ENCODE data around the gene CHRNB2.
"Not testable (repeated sequence)": the region's sequence is repeated elsewhere in the genome, so short reads cannot be mapped to it uniquely, and the experiment has no call there.

The CHRNB2 gene, protein sequence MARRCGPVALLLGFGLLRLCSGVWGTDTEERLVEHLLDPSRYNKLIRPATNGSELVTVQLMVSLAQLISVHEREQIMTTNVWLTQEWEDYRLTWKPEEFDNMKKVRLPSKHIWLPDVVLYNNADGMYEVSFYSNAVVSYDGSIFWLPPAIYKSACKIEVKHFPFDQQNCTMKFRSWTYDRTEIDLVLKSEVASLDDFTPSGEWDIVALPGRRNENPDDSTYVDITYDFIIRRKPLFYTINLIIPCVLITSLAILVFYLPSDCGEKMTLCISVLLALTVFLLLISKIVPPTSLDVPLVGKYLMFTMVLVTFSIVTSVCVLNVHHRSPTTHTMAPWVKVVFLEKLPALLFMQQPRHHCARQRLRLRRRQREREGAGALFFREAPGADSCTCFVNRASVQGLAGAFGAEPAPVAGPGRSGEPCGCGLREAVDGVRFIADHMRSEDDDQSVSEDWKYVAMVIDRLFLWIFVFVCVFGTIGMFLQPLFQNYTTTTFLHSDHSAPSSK
- total RNA-seq = 0.04 to 0.06 reads per million in 2 experiments

DNA sequence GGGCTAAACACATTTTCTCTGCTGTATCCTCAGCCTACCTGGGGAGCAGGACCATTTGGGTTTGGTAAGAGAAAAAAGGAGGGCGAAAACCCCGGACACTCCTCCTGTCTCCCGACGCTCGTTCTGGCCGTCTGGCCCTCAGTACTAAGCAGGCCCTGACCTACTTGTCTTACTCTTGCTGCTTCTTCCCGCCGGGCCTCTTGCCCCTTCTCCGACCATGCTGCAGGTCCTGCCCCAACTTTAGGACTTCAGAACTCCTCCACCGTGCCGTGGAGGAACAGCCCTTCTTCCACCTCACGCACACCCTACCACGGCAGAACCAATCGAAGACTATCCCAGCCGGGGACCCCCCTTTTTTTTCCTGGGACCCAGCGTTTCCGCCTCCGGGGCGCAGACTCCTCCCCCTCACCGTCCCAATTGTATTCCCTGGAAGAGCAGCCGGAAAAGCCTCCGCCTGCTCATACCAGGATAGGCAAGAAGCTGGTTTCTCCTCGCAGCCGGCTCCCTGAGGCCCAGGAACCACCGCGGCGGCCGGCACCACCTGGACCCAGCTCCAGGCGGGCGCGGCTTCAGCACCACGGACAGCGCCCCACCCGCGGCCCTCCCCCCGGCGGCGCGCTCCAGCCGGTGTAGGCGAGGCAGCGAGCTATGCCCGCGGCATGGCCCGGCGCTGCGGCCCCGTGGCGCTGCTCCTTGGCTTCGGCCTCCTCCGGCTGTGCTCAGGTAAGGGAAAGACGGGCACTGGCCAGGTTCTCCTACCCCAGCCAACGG lies at the start of gene CHRNB2:
Gene CHRNB2 (plus strand): TSS at position 393 of the 771 bp plus-strand sequence. CDS start 267 bp downstream, at position 660.
- peak; percentile 61 for DNase-seq (ENCODE audit: low read depth)

DNA sequence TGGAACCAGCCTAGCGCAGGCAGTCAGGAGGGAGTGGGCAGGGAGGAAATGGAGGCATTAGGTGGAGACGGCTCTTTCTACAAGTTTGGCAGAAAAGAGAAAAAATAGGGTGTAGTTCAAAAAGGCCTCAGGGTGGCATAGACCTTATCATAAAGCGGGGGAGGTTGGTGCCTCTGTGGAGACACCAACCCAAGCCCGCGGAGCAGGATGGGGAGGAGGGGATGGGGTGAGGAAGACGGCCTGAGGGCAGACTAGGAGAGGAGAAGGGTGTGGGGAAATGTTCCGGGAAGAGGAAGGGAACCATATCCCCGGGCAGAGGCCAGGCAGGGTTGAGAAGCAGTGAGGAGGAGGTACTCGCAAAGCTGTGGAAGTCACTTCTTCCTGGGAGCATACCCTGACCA lies 48.0 kb upstream of the CHRNB2 start:
- no peak for DNase-seq (ENCODE audit: low read depth)

DNA sequence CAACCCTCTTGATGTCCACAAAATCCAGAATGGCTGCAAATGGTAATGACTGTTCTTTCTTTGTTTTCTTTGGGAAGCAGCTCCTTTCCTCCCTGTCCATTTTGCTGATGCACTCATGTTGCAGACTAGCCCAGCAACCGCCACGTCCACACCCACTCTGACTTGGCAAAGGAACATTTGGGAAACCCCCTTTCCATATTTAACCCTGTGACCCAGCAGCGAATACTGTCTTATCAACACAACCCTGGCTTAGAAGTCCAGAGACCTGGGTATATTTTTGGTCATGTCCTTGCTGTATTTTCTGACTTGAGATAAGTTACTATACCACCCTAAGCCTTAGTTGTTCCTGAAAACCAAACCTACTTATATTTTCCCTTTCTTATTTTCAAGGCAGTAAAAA lies 47.2 kb upstream of the CHRNB2 start:
- no peak for DNase-seq (ENCODE audit: low read depth)

DNA sequence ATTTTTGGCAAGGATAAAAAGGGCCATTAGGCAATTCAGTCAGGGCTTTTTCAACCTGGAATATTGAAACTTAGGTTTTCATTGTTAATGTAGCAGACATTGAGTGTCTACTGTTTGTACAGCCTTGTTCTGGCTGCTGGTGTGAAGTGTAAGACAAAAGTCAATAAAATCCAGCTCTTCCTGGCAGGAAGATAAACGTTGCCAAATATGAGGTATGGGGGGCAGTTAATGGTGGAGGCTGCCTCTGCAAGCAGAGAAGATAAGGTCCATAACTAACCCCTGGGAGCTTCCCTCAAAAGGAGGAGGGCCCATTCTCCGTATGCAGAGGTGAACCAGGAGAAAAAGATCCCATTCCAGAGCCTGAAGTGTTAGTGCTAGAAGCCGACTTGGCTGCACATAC lies 45.9 kb upstream of the CHRNB2 start:
- no peak for DNase-seq (ENCODE audit: low read depth)

DNA sequence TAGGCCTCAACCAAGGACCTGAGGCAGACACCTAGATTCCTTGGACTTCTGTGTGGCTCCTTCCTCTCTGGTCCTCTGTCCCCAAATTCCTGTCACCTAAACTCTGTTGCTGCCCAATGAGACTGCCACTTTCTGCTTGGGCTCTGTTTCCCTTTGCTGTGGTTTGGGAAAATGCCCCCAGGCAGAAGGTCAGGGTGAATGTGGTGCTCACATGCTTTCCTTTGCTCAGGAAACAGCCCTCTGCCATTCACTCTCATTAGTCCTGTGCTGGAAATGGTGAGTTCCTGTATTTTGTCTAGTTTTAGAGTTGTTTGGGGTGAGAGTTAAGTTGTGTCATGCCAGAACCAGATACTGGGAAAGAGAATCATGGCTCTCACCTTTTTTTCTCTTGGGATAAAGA lies 42.7 kb upstream of the CHRNB2 start:
- no peak for DNase-seq (ENCODE audit: low read depth)

DNA sequence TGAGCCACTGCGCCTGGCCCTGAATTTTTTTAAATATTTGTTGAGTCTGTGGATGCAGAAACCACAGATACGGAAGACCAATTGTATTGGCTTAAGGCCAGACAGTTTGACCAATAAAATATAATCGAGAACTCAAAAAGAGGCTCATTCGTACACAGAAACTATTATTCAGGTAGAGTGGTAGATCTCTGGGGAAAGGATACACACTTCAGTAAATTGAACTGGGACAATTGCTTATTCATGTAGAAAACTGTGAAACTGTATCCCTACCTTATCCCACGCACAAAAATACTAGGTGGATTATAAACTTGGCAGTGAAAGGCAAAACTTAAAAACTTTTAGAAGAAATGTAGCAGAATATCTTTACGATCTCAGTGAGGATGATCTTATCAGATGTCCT lies 40.4 kb upstream of the CHRNB2 start:
- no peak for DNase-seq (ENCODE audit: low read depth)

DNA sequence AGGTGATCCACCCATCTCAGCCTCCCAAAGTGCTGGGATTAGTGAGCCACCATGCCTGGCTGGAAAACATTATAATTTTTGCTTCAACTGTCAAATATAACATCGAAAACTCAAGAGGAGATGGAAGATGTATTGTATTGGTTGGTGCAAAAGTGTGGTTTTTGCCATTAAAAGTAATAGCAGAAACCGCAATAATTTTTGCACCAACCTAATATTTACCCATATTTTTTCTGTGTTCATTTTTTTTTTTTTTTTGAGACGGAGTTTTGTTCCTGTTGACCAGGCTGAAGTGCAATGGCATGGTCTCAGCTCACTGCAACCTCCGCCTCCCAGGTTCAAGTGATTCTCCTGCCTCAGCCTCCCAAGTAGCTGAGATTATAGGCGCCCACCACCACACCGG lies 38.3 kb upstream of the CHRNB2 start:
- DNase-seq (ENCODE audit: low read depth) = no peak

DNA sequence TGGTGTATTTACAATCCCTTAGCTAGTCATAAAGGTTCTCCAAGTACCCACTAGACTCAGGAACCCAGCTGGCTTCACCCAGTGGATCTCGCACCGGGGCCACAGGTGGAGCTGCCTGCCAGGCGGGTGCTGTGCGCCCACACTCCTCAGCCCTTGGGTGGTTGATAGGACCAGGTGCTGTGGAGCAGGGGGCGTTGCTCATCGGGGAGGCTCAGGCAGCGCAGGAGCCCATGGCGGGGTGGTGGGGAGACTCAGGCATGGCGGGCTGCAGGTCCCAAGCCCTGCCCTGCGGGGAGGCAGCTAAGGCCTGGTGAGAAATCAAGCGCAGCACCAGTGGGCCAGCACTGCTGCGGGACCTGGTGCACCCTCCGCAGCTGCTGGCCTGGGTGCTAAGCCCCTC lies 35.6 kb upstream of the CHRNB2 start:
- not testable (repeated sequence) for DNase-seq (ENCODE audit: low read depth)

DNA sequence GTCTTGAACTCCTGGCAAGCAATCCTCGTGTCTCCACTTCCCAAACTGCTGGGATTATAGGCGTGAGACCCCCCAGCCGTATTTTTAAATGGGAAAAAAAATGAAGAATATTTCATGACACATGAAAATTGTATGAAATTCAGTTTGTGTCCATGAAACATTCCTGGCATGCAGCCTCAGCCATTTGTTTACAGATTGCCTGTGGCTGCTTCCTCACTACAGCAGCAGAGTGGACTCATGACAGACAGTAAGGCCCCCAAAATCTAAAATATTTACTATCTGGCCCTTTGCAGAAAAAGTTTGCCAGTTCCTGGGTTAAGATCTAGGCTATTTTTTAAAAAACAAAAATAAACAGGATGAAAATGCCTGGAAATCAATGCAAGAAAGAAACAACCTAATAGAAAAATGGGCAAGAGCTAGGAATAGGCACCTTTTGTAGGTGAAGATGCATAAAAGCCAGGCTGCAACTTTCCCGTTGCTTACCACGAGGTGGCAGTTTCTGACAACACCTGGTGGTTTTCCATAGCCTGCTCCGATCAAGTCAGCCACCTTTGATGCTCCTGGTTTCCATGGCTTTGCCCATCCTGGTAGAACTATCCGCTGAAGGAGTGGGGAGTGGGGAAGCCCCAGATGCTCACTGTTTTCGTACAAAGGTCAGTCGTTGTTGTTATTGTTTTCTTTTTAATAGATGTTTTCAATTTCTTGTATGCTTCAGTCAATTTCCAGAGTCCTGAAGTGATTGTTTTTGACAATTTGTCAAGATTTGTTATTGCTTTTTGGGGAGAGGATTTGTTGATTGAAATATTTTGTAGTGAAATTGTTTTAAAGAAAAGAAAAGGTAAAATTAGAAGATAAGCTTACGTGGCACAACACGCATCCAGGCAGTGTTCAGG lies 33.4 kb upstream of the CHRNB2 start:
- no peak for DNase-seq (ENCODE audit: low read depth)

DNA sequence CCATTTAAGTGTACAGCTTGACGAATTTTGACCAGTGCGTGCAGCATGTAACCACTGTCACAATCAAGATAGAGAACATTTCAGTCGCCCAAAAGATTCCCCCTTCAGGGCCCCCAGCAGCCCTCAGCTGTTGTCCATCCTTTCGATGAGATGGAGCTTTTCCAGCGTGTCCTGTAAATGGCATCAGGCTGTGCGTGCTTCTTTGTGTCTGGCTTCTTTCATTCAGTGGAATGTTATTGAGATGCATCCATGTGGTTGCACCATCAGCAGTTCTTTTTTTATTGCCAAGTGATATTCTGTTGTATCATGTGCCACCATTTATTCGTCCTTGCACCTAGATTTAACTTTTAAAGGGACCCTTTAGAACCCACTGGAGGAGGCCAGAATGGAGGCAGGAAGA lies 31.0 kb upstream of the CHRNB2 start:
- DNase-seq (ENCODE audit: low read depth) = no peak

DNA sequence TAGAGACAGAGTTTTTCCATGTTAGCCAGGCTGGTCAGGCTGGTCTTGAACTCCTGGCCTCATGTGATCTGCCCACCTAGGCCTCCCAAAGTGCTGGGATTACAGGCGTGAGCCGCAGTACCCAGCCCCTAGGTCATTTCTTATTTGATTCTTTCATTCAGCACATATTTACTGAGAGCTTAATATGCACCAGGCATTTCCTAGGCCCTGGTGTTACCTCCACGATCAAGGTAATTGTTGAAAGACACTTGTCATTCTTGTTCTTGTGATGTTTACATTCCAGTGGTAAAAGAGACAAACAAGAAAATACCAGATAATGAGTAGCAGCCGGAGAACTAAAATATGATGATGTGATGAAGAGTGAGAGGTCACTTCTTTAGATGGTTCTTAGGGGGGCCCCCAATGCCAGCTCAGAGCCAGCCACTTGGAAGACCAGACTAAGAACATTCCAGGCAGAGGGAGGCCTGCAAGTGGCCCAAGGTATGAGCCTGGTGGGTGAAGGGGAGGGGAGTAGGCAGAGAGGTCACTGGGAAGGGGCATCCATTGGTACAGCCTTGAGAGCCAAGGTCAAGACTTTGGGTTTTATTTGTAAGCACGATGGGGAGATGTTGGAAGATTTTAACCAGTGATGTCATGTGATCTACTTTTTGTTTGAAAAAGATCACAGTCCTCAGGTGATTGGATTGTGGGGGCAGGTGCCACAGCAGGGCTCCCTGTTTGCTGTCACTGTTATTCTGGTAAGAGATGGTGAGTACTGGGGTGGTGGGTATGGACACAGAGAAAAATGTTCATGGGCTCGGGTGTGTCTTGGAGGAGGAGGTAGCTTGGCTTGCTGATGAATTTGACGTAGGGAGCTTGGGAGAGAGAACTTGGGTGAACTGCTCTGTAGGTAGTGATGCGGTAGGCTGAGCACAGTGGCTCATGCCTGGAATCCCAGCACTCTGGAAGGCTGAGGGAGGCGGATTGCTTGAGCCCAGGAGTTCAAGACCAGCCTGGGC lies 27.8 kb upstream of the CHRNB2 start:
- no peak for DNase-seq (ENCODE audit: low read depth)

DNA sequence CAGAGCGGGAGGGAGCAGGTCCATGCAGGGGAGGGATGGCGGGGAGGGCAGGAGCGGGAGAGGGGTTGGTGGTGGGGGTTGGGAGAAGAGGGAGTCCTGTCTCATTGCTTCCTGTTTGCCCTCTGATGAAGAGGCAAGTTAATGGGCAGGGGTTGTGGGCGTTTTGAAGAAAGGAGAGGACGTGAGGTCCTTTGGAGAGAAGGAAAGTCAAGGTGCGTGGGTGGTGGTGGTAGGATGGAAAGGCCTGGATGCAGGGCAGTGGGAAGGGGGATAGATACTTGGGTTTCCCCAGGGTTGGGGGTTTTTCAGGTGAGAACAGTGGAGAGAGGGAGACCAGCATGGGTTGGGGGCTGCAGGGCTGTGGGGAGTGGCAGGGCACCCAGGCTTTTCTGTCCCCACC lies 26.3 kb upstream of the CHRNB2 start:
- DNase-seq (ENCODE audit: low read depth) = no peak

DNA sequence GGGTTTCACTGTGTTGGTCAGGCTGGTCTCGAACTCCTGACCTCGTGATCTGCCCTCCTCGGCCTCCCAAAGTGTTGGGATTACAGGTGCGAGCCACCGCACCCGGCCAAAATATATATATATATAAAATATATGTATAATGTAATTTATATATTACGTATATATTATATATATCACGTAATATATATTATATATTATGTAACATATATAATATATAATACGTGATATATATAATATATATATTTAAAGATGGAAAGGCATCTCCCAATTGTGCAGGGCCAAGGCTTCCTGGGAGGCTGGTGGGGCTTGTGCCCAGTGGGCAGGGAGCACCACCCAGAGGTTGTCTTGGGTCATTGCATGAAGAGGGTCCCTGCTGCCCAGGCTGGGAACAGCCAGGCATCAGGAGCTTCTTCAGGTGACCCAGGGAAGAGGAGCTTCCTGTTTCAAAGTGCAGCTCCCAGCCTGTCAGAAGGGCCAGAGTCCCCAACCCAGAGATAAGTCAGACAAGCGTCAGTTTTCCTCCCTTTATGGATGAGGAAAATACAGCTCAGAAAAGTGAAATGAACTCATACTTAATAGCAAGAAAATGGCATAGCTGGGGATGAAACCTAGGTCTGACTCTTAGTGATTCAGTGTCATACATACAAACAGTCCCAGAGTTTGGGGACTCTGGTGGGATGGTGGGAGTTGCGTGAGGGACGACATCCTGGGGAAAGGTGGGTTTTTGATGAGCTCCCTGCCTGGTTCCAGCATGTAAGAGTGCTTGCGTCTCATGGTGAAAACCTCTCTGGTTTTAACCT lies 21.1 kb upstream of the CHRNB2 start:
- DNase-seq (ENCODE audit: low read depth) = peak; percentile 17

DNA sequence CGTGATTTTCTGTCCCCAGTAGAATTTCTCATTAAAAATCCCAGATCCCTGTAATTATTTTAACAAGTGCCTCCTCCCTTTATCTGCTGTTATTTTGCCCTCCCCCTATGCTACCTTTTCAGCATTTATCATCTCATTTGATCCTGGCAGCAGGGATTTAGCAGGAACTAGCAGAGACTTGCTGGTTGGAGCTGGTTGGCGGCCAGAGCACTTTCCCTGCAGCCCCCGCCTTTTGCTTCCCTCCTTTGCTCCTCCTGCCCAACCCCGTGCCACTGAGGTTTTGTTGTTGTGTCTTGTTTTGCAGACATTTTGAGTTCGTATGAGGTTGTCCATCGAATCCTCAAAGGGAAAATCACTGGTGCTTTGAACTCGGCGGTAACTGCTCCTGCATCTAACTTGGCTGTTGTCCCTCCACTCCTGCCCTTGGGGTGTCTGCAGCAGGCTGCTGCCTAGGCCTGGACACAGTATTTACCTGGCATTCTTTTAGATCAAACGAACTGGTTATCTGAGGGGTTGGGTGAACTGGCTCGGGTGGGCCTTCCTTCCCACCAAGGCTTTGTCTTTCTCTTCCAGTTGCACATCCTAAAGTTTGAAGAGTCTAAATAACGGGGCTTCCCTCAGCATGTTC lies 20.4 kb upstream of the CHRNB2 start:
- no peak for DNase-seq (ENCODE audit: low read depth)

DNA sequence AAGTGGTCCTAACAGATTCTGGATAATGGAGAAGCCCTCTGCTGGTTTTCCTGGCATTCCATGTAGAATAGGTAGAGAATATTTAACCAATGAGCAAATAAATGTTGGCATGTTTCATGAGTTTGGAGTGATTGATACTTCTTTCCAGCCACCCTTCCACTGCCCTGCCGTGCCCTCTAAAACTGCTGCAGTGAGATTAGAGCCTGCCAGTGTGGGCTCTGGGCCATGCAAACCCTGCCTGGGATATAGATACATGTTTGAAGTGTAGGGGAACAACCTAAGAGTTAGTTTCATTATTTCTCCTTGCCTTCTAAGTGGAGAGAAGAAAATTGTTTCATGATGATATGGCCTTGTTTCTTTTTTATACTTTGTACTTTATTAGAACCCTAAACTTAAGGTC lies 19.6 kb upstream of the CHRNB2 start:
- DNase-seq (ENCODE audit: low read depth) = no peak

DNA sequence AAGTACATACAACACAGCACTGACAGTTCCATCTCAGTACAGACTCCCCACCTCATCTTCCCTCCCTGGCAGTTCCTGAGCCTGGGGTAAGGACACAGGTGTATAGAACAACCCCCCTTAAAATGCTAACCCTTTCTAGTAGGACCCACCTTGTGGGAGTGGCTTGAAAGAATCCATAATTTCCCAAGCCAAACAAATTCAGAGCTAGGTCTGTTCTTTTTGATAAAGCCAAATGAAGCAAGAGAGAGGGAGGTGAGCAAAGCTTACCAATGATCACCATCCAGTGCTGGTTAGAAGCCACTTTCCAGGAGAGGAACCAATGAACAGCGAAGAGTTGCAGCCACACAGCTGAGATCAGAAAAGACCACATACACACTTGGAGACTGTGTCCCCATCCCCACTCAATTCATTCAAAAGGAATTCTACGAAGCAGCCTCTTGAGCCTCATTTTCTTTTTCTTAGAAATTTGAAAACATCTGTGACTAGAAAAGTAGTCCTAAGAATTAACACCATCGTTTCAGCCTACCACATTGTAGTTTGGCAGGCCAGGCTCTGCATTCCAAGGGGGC lies 18.3 kb upstream of the CHRNB2 start:
- DNase-seq (ENCODE audit: low read depth) = no peak

DNA sequence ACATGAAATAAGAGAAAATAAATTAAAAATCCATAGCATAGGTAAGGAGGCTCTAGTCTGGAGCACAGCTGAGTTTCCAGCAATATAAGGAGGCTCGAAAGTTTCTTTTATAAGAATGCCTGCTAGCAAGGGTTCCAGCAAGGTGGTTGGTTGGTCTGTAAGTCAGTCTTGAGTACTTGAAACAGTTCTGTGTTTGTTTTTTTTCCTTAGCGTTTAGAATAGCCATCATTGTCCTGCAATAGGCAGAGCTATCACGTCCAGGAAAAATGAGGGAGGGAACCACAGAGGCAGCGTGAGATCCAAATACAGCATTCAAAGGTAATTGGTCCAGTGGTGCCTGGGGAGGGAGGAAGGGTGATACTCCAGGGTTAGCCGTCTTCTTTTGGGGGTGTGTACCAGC lies 17.5 kb upstream of the CHRNB2 start:
- DNase-seq (ENCODE audit: low read depth) = no peak

DNA sequence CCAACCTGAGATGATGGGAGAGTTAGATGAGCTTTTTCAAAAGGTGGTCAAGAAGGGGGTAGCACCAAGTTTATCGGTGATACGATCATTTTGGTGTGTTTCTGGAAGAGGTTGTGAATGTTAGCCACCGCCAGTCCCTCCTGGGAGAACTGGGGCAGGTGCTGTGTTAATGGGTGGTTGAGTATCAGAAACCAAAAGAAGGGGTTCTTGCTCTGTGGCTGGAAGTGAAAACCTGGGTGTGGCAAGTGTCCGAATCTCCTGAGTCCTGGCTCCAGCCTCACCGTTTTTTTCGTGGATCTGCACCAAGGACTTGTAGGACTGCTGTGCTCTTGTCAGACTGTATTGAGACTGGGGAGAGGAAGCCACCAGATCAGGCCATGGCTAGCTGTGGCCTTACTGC lies 16.9 kb upstream of the CHRNB2 start:
- no peak for DNase-seq (ENCODE audit: low read depth)

DNA sequence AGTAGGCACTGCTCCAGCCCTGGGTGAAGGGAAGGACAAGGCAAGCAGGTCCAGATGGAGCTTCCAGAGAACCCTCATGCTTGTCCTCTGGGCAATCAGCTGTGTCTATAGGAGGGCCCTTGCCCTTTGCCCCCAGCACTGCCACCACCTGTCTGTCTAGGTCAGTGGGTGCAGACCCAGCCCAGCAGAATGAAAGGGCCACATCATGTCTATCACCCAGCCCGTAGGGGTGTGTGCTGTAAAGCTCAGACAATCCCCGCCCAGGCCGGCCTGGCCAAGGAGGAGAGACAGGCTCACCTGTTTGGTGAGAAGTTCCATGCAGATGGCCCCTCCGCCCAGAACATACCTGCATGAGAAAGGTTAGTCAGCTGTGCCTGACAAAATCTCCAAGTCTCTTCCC lies 16.1 kb upstream of the CHRNB2 start:
- DNase-seq (ENCODE audit: low read depth) = no peak

Data from T follicular helper cell (primary cell).